Osteoblast (primary cell): ENCODE results near the gene CDKN1A. TPM values are rescaled to one million over a fixed set of nuclear protein-coding genes. Genes with fewer than 3 reads are reported as not detected.

Experiments used
- DNase-seq: peaks from one replicate; pipeline ENCODE4 v3.0.0; 2011; ENCODE audit warnings: low spot score, mixed read lengths; ENCODE audit not compliant: insufficient read length; ENCODE audit errors: missing footprints
- H2AFZ ChIP-seq: 2 replicates; pipeline ENCODE4 v1.6.0; 2011; ENCODE audit warnings: mild to moderate bottlenecking, low read length
- H3K27ac ChIP-seq: 2 replicates; pipeline ENCODE4 v1.5.1; 2011; ENCODE audit warnings: mild to moderate bottlenecking, low read depth, low read length, moderate library complexity
- H3K27me3 ChIP-seq: 2 replicates; pipeline ENCODE4 v1.6.0; 2012; ENCODE audit warnings: mild to moderate bottlenecking, control low read depth, inconsistent platforms, low read length, moderate library complexity; ENCODE audit not compliant: insufficient read depth
- H3K36me3 ChIP-seq: 2 replicates; pipeline ENCODE4 v1.5.1; 2011; ENCODE audit warnings: mild to moderate bottlenecking, low read length, control low read depth, moderate library complexity; ENCODE audit not compliant: insufficient read depth
- H3K4me1 ChIP-seq: 2 replicates; pipeline ENCODE4 v1.5.1; 2011; ENCODE audit warnings: mild to moderate bottlenecking, low read length, control low read depth, moderate library complexity; ENCODE audit not compliant: insufficient read depth
- H3K4me2 ChIP-seq: 2 replicates; pipeline ENCODE4 v1.6.0; 2011; ENCODE audit warnings: mild to moderate bottlenecking, low read length; ENCODE audit not compliant: insufficient read depth
- H3K4me3 ChIP-seq: fragments of 200-600 bp; sonication (generic); 3 replicates; pipeline ENCODE4 v1.5.1; 2012; ENCODE audit warnings: mild to moderate bottlenecking, low read length, inconsistent platforms; ENCODE audit not compliant: insufficient read depth
- H3K79me2 ChIP-seq: 2 replicates; pipeline ENCODE4 v1.6.0; 2012; ENCODE audit warnings: mild to moderate bottlenecking, low read length, control low read depth, inconsistent platforms; ENCODE audit not compliant: insufficient read depth
- H3K9me3 ChIP-seq: 2 replicates; pipeline ENCODE4 v1.5.1; 2011; ENCODE audit warnings: low read depth, low read length, control low read depth
- H4K20me1 ChIP-seq: 2 replicates; pipeline ENCODE4 v1.6.0; 2012; ENCODE audit warnings: mild to moderate bottlenecking, low read length, control low read depth; ENCODE audit not compliant: insufficient read depth
- CTCF ChIP-seq: IDR thresholded peaks from 2 replicates; pipeline ENCODE4 v1.5.1; 2011; ENCODE audit warnings: mild to moderate bottlenecking, low read depth, low read length, moderate library complexity; ENCODE audit errors: extremely low read depth
- total RNA-seq: library from RNA; depleted of rRNA; stranded (reverse); fragments of >200 nt; gene quantifications from 2 replicates; pipeline ENCODE4 v1.2.3, GENCODE V29; 2012

CDKN1A gene
- total RNA-seq, 1 donor = 461 TPM

DNA sequence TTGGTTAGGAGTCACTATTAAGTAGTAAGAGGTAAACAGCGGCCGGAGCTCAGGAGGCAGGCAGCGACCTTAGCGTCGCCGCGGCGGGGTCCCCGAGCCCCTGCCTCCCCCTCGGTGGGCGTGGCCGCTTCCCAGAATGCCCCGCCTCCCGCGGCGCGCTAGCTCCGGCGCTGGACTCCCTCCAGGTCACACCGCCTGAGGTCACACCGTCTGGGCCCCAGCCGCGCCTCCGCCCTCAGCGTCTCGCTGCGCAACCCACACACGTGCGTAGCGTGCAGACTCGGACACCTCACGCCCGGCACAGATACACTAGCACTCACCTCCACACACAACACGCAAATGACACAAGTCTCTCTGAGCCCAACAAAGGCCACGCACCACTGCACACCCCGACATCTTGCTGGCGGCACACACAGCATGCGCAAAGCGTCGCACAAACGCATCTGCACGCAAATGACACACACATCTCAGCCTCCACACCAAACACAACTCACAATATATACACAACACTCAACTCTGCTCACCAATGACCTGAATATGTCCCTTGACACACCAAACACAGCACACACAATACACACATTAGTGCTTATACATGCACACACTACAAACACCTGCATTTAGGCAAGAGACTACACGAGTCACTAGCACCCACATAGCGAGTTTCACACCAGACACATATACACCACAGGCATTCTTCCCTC lies 17.6 kb upstream of the CDKN1A start:
- Histone ChIP-seq H3K79me2 (no peaks in the 10 kb centered on the region), H2AFZ (no peak overlapping the region), H3K27me3 (no peaks in the 10 kb centered on the region), H3K4me3 (no peak overlapping the region), H3K4me1 (peaks cover 28% of the 10 kb centered on the region), H3K36me3 (no peaks in the 10 kb centered on the region), H3K4me2 (no peak overlapping the region), H4K20me1 (no peaks in the 10 kb centered on the region), H3K9me3 (no peaks in the 10 kb centered on the region), H3K27ac (no peak overlapping the region)
- DNase-seq = no peak
- no peak for TF ChIP-seq CTCF

- no peaks in the 10 kb centered on the region for H4K20me1 ChIP-seq
- no peaks in the 10 kb centered on the region for H3K79me2 ChIP-seq
- H3K27ac ChIP-seq = no peak overlapping the region
- H3K4me1 ChIP-seq = peaks cover 38% of the 10 kb centered on the region
- H3K4me3 ChIP-seq = no peak overlapping the region
- DNase-seq = no peak
- no peak overlapping the region for H3K4me2 ChIP-seq
- no peaks in the 10 kb centered on the region for H3K9me3 ChIP-seq
- no peaks in the 10 kb centered on the region for H3K27me3 ChIP-seq
- no peaks in the 10 kb centered on the region for H3K36me3 ChIP-seq
- no peak overlapping the region for H2AFZ ChIP-seq
- no peak for TF ChIP-seq CTCF
These were observed 16.1 kb upstream of the CDKN1A start for GRCh38 chr6:36662380-36662779.

DNA sequence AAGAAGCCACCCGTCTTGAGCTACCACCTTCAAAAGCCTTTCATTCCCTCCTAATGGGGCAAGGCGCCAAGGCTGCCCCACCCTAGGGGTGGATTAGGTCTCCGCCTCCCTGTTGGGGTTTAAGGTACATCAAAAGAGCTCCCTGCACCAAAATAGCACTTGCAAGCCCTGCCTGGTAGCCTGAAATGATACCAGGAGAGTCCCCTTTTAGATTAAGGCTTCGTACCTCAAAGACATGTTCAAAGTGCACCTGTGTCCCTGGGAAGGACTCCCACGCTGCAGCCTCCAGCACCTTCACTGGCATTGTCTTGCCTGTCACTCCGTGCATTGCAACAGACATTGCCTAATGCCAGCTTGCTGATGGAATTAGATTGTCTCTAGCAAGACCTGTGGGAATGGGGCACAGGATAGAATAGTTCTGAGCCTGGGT lies 15.7 kb upstream of the CDKN1A start:
- H4K20me1 ChIP-seq = no peaks in the 10 kb centered on the region
- no peak overlapping the region for H3K4me3 ChIP-seq
- no peaks in the 10 kb centered on the region for H3K36me3 ChIP-seq
- no peak for DNase-seq
- H3K27ac ChIP-seq = no peak overlapping the region
- no peak overlapping the region for H3K4me2 ChIP-seq
- H3K27me3 ChIP-seq = no peaks in the 10 kb centered on the region
- peaks cover 37% of the 10 kb centered on the region for H3K4me1 ChIP-seq
- no peak overlapping the region for H2AFZ ChIP-seq
- TF ChIP-seq CTCF = no peak
- no peaks in the 10 kb centered on the region for H3K79me2 ChIP-seq
- no peaks in the 10 kb centered on the region for H3K9me3 ChIP-seq

- H3K4me2 ChIP-seq = no peak overlapping the region
- no peaks in the 10 kb centered on the region for H4K20me1 ChIP-seq
- H3K4me1 ChIP-seq = peaks cover 31% of the 10 kb centered on the region
- no peak overlapping the region for H3K4me3 ChIP-seq
- no peaks in the 10 kb centered on the region for H3K36me3 ChIP-seq
- TF ChIP-seq CTCF = no peak
- no peak for DNase-seq
- H3K27ac ChIP-seq = no peak overlapping the region
- H3K79me2 ChIP-seq = no peaks in the 10 kb centered on the region
- H3K9me3 ChIP-seq = no peaks in the 10 kb centered on the region
- H2AFZ ChIP-seq = no peak overlapping the region
- no peaks in the 10 kb centered on the region for H3K27me3 ChIP-seq
These were observed 14.7 kb upstream of the CDKN1A start for GRCh38 chr6:36663504-36664446.
